Psoas muscle (tissue), 8 donors: ENCODE measurements around the gene TMEM80. TPM values are rescaled to one million over a fixed set of nuclear protein-coding genes. Genes with fewer than 3 reads are reported as not detected.
"Not testable (repeated sequence)": the region's sequence is repeated elsewhere in the genome, so short reads cannot be mapped to it uniquely, and the experiment has no call there.

ENCODE experiments used
- ATAC-seq, 4 donors: fragments of 200-7000 bp; cut with Tn5 transposase; one replicate each; pipeline ENCODE4 v1.9.1; 2020; ENCODE audit warnings: moderate library complexity in 3 of 4, mild to moderate bottlenecking in 2 of 4
- DNase-seq, 2 donors: peaks; one replicate each; pipeline ENCODE4 v3.0.0-alpha.2; 2020
- H3K27ac ChIP-seq: fragments of 200-600 bp; one replicate; pipeline ENCODE4 v1.8.0; 2022
- H3K27me3 ChIP-seq, 3 donors: fragments of 200-600 bp in 1 of 3; one replicate each; pipeline versions ENCODE4 v1.6.1 to v1.8.0; 2013 to 2022; ENCODE audit warnings: low read length in 2 of 3, mild to moderate bottlenecking in 2 of 3, moderate library complexity in 1 of 3; ENCODE audit not compliant: insufficient read depth in 3 of 3
- H3K36me3 ChIP-seq, 2 donors: fragments of 200-600 bp in 1 of 2; one replicate each; pipeline versions ENCODE4 v1.6.1 to v1.8.0; 2013 to 2022; ENCODE audit warnings: low read depth in 1 of 2, mild to moderate bottlenecking in 1 of 2, moderate library complexity in 1 of 2; ENCODE audit not compliant: insufficient read depth in 1 of 2
- H3K4me1 ChIP-seq: fragments of 200-600 bp; one replicate; pipeline ENCODE4 v1.8.0; 2022
- H3K4me3 ChIP-seq: fragments of 200-600 bp; one replicate; pipeline ENCODE4 v1.8.0; 2022; ENCODE audit warnings: mild to moderate bottlenecking
- H3K9me3 ChIP-seq: fragments of 200-600 bp; one replicate; pipeline ENCODE4 v1.8.0; 2022
- WGBS, 3 donors: extraction: QIAGEN DNeasy Blood & Tissue Kit; methylation state at CpG; one replicate each; pipeline versions ENCODE4 v1.1.6 to v1.1.7; 2013; 5-methylcytosine and 5-hydroxymethylcytosine counted together
- intact Hi-C, 2 donors: fragments of 100-400 bp; cut with DNase I; formaldehyde crosslinking; loops; one replicate each; pipeline versions ENCODE4 v1.11.0 to v1.14.2; 2022
- polyA plus RNA-seq, 3 donors: library from polyadenylated mRNA; stranded (reverse); fragments of 200-250 nt; gene quantifications; one replicate each; pipeline ENCODE4 v1.2.3, GENCODE V29; 2013
- total RNA-seq, 4 donors: library from RNA; stranded (reverse); fragmentation: NEBNext Ultra II Directional in 2 of 4; extraction: Animal tissue kit (Norgen Biotek cat#: 25700) in 2 of 4; gene quantifications; one replicate each; pipeline versions ENCODE4 v1.2.1 to v1.2.4, GENCODE V29; 2021 to 2023
- TF ChIP-seq, protein P1 (sequence below): fragments of 200-600 bp; IDR thresholded peaks from one replicate; pipeline ENCODE4 v1.8.0; 2022; ENCODE audit warnings: antibody characterized with exemption
- donor health status: healthy with polysubstance abuse.
- donor health status: DM: no; HTN: no; CAD: no; lungs with moderate emphysema.
- donor health status: Bipolar disorder and iron deficiency.
- donor health status: healthy.
- donor health status: DM: yes; HTN: yes; CAD: no.
- donor health status: DM: no; HTN: no; CAD: no.
- donor health status: DM: no; HTN: no; CAD: no.
- donor health status: DM: yes; HTN: yes; CAD: no.

TMEM80 gene
- total and polyA plus RNA-seq, 7 donors, result 5.9 to 16.3 (median 10.1) TPM

DNA sequence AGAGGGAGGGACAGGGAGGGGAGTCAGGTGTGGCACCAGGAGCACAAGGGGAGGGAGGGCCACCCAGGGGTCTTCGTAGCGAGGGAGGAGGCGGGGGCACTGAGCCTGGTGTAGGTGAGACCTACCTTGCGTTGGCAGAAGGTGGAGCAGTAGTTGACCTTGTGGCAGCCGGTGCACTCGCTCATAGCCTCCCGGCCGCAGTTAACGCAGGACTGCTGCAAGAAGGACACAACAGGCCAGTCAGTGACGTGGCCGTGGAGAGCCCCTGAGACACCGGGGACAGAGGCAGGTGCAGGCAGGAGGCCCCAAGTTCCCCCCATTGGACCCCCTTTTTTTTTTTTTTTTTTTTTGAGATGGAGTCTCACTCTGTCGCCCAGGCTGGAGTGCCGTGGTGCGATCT lies 41.8 kb upstream of the TMEM80 start:
- TF ChIP-seq, protein P1, sequence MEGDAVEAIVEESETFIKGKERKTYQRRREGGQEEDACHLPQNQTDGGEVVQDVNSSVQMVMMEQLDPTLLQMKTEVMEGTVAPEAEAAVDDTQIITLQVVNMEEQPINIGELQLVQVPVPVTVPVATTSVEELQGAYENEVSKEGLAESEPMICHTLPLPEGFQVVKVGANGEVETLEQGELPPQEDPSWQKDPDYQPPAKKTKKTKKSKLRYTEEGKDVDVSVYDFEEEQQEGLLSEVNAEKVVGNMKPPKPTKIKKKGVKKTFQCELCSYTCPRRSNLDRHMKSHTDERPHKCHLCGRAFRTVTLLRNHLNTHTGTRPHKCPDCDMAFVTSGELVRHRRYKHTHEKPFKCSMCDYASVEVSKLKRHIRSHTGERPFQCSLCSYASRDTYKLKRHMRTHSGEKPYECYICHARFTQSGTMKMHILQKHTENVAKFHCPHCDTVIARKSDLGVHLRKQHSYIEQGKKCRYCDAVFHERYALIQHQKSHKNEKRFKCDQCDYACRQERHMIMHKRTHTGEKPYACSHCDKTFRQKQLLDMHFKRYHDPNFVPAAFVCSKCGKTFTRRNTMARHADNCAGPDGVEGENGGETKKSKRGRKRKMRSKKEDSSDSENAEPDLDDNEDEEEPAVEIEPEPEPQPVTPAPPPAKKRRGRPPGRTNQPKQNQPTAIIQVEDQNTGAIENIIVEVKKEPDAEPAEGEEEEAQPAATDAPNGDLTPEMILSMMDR, result no peak
- intact Hi-C loops, result no loop called here
- ATAC-seq, result no peak
- Histone ChIP-seq H3K27ac (no peak overlapping the region), H3K4me3 (no peak overlapping the region), H3K36me3 (peaks cover 0 to 42% of the 10 kb centered on the region in 2 donors), H3K27me3 (no peaks in the 10 kb centered on the region), H3K9me3 (no peaks in the 10 kb centered on the region), H3K4me1 (no peaks in the 10 kb centered on the region)
- no peak for DNase-seq
- 86 to 95% (median 93%) methylated on average over 15 of the region's 15 CpGs for WGBS, 3 donors

DNA sequence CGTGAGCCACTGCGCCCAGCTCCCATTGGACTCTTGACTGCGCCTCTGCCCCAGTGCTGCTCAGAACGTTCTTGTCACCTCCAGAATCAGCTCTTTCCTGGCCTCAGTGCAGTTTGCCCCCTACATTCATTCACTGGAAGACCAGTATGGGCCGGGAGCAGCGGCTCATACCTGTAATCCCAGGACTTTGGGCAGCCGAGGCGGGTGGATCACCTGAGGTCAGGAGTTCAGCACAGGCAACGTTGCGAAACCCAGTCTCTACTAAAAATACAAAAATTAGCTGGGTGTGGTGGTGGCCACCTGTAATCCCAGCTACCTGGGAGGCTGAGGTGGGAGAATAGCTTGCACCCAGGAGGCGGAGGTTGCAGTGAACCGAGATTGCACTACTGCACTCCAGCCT lies 41.2 kb upstream of the TMEM80 start:
- H3K4me1 ChIP-seq, H3K4me3 ChIP-seq, H3K27me3 ChIP-seq, H3K27ac ChIP-seq, DNase-seq, ATAC-seq, H3K9me3 ChIP-seq, intact Hi-C loops: not testable (repeated sequence)
- 93% methylated on average over 12 of the region's 12 CpGs for WGBS, 3 donors
- H3K36me3 ChIP-seq, result peaks cover 0 to 48% of the 10 kb centered on the region in 2 donors

DNA sequence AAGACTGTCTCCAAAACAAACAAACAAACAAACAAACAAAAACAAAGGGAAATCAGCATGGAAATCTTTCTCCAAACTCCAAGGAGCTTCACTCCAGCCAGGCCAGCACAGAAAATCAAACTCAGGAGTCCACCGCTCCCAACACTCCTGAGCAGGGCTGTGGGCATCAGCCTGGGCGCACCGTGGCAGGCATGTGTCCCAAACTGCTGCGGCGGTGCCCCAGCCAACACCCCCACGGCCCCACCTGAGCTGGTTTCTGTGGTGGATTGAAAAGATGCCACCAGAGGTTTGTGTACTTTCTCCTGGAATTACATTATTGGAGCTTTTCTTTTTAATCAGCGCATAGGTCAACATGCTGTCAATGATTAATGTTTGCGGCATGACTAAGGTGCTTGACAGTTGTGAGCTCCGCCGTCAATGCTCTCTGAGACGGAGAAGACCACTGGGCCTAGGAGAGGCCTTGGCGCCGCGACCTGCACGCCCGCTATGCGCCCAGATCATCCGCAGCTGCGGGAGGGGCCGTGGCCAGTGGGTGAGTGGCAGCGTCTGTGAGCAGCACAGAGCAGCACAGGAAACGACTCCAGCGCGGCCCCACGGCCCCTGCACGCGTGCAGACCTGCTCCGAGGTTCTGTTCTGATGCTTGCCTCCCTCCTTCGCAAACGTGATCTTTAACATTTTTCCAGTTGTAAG lies 40.4 kb upstream of the TMEM80 start:
- 92 to 93% (median 92%) methylated on average over 30 of the region's 30 CpGs for WGBS, 3 donors
- no peak overlapping the region for H3K4me3 ChIP-seq
- ATAC-seq (no peak), DNase-seq (no peak)
- H3K36me3 ChIP-seq, result peaks cover 0 to 54% of the 10 kb centered on the region in 2 donors
- no peaks in the 10 kb centered on the region for H3K4me1 ChIP-seq
- H3K27ac ChIP-seq, result no peak overlapping the region
- intact Hi-C loops, result no loop called here
- H3K9me3 ChIP-seq, result no peaks in the 10 kb centered on the region
- TF ChIP-seq, protein P1, result no peak
- H3K27me3 ChIP-seq, result no peaks in the 10 kb centered on the region

DNA sequence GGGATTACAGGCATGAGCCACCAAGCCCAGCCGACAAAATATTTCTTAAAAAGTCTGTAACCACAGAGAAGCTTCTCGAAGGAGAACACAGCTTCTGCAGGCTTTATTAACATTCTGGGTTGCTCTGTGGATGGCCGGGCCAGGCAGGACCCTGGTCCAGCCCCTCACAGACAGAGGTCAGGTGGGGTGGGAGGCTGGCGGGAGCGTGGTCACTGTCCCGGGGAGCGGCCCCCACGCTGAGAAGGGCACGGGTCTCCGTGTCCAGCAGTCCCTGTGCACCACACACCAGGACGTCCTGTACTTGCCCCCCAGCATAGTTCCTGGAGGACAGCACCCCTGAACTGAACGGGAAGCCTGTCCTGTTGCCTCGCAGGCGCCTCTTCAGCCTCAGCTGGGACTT lies 39.2 kb upstream of the TMEM80 start:
- 90 to 93% (median 93%) methylated on average over 14 of the region's 14 CpGs for WGBS, 3 donors
- no peaks in the 10 kb centered on the region for H3K27me3 ChIP-seq
- no peaks in the 10 kb centered on the region for H3K4me1 ChIP-seq
- intact Hi-C loops, result no loop called here
- H3K27ac ChIP-seq, result no peak overlapping the region
- DNase-seq (no peak), ATAC-seq (peak in 2 of 4 donors; percentile 17 to 20)
- TF ChIP-seq, protein P1, result no peak
- H3K36me3 ChIP-seq, result peaks cover 3 to 48% of the 10 kb centered on the region in 2 donors
- H3K9me3 ChIP-seq, result no peaks in the 10 kb centered on the region
- no peak overlapping the region for H3K4me3 ChIP-seq

DNA sequence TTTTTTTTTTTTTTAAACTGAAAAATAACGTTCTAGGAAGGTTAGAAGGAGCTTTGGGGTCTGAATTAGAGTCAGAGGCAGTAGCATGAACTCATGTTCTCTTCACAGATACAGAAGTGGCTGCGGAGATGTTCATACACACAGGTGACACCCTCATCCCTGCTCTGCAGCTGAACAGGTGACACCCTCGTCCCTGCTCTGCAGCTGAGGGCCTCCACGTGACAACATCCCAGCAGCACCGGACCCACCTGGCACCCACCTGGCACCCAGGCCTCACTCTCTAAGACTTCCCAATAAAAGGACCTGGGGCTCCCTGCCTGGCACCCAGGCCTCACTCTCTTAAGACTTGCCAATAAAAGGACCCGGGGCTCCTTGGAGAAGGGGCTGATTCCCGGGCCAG lies 38.8 kb upstream of the TMEM80 start:
- Histone ChIP-seq H3K27ac (no peak overlapping the region), H3K4me1 (no peaks in the 10 kb centered on the region), H3K36me3 (peaks cover 3 to 48% of the 10 kb centered on the region in 2 donors), H3K4me3 (no peak overlapping the region), H3K27me3 (no peaks in the 10 kb centered on the region), H3K9me3 (no peaks in the 10 kb centered on the region)
- DNase-seq, result no peak
- TF ChIP-seq, protein P1, result no peak
- no peak for ATAC-seq
- 83 to 89% (median 85%) methylated on average over 7 of the region's 7 CpGs for WGBS, 3 donors
- intact Hi-C loops, result no loop called here
